ENCODE measurements around the gene PGD. TPM values are rescaled to one million over a fixed set of nuclear protein-coding genes. Genes with fewer than 3 reads are reported as not detected.

Gene PGD
- total RNA-seq, 1 donor = 142 TPM

DNA sequence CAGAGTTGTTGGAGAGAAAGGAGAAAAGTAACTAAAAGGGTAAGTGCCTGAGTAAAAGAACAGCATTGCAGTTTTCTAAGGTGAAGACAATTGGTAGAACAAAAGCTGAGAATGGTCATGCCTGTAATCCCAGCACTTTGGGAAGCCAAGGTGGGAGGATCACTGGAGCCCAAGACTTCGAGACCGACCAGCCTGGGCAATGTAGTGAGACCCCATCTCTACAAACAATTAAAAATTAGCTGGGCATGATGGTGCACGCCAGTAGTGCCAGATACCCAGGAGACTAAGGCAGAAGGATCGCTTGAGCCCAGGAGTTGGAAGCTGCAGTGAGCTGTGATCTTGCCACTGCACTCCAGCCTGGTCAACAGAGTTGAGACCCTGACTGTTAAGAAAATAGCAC is 15.2 kb upstream of the PGD start:
- peaks cover 27% of the 10 kb centered on the region for H3K4me1 ChIP-seq (ENCODE audit: insufficient read depth, low read length)
- H3K4me3 ChIP-seq (ENCODE audit: insufficient read depth, low read length) = no peak overlapping the region
- no peaks in the 10 kb centered on the region for H3K27me3 ChIP-seq (ENCODE audit: insufficient read depth, low read length)
- H3K36me3 ChIP-seq (ENCODE audit: insufficient read depth, low read length) = peaks cover under 1% of the 10 kb centered on the region
- no peaks in the 10 kb centered on the region for H4K20me1 ChIP-seq (ENCODE audit: insufficient read depth, low read length)
- H2AFZ ChIP-seq (ENCODE audit: low read length) = no peak overlapping the region
- no peak overlapping the region for H3K4me2 ChIP-seq (ENCODE audit: insufficient read depth, low read length)
- no peak for DNase-seq (ENCODE audit: insufficient read length, low spot score, missing footprints)
- H3K27ac ChIP-seq (ENCODE audit: low read depth, low read length) = no peak overlapping the region
- TF ChIP-seq, protein P1, sequence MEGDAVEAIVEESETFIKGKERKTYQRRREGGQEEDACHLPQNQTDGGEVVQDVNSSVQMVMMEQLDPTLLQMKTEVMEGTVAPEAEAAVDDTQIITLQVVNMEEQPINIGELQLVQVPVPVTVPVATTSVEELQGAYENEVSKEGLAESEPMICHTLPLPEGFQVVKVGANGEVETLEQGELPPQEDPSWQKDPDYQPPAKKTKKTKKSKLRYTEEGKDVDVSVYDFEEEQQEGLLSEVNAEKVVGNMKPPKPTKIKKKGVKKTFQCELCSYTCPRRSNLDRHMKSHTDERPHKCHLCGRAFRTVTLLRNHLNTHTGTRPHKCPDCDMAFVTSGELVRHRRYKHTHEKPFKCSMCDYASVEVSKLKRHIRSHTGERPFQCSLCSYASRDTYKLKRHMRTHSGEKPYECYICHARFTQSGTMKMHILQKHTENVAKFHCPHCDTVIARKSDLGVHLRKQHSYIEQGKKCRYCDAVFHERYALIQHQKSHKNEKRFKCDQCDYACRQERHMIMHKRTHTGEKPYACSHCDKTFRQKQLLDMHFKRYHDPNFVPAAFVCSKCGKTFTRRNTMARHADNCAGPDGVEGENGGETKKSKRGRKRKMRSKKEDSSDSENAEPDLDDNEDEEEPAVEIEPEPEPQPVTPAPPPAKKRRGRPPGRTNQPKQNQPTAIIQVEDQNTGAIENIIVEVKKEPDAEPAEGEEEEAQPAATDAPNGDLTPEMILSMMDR (IDR thresholded peaks at IDR 0.05; ENCODE audit: extremely low read depth, low read depth, low read length) = no peak
- no peaks in the 10 kb centered on the region for H3K79me2 ChIP-seq (ENCODE audit: insufficient read depth, low read length)
- H3K9me3 ChIP-seq (ENCODE audit: low read depth, low read length) = no peaks in the 10 kb centered on the region

DNA sequence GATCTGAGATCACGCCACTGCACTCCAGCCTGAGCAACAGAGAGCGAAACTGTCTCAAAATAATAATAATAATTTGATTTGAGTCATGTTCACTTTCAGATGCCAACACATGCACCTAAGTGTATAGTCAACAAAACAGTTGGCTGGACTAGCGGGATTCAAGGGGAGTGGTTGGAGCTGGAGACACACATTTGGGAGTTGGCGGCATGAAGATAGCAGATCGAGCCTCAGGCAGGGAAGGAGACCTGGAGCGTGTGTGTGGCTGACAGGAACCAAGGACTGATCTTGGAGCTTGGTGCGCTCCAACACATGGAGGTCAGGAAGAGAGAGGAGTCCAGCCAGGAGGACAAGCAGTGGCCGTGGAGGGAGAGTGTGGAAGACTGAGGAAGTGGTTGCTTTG is 14.6 kb upstream of the PGD start:
- Histone ChIP-seq H2AFZ (ENCODE audit: low read length) (no peak overlapping the region), H3K27me3 (ENCODE audit: insufficient read depth, low read length) (no peaks in the 10 kb centered on the region), H4K20me1 (ENCODE audit: insufficient read depth, low read length) (no peaks in the 10 kb centered on the region), H3K79me2 (ENCODE audit: insufficient read depth, low read length) (no peaks in the 10 kb centered on the region), H3K27ac (ENCODE audit: low read depth, low read length) (no peak overlapping the region), H3K4me2 (ENCODE audit: insufficient read depth, low read length) (no peak overlapping the region), H3K4me3 (ENCODE audit: insufficient read depth, low read length) (no peak overlapping the region), H3K4me1 (ENCODE audit: insufficient read depth, low read length) (peaks cover 27% of the 10 kb centered on the region), H3K36me3 (ENCODE audit: insufficient read depth, low read length) (no peaks in the 10 kb centered on the region), H3K9me3 (ENCODE audit: low read depth, low read length) (no peaks in the 10 kb centered on the region)
- DNase-seq (ENCODE audit: insufficient read length, low spot score, missing footprints) = no peak
- TF ChIP-seq, protein P1 (IDR thresholded peaks at IDR 0.05; ENCODE audit: extremely low read depth, low read depth, low read length) = no peak

- DNase-seq (ENCODE audit: insufficient read length, low spot score, missing footprints) = no peak
- TF ChIP-seq, protein P1 (IDR thresholded peaks at IDR 0.05; ENCODE audit: extremely low read depth, low read depth, low read length) = no peak
- Histone ChIP-seq H3K4me3 (ENCODE audit: insufficient read depth, low read length) (peak overlapping the region; percentile 52), H3K9me3 (ENCODE audit: low read depth, low read length) (no peaks in the 10 kb centered on the region), H3K4me2 (ENCODE audit: insufficient read depth, low read length) (peak overlapping the region; percentile 81), H3K27me3 (ENCODE audit: insufficient read depth, low read length) (no peaks in the 10 kb centered on the region), H3K36me3 (ENCODE audit: insufficient read depth, low read length) (no peaks in the 10 kb centered on the region), H3K79me2 (ENCODE audit: insufficient read depth, low read length) (no peaks in the 10 kb centered on the region), H3K4me1 (ENCODE audit: insufficient read depth, low read length) (peaks cover 16% of the 10 kb centered on the region), H3K27ac (ENCODE audit: low read depth, low read length) (peak overlapping the region; percentile 90), H2AFZ (ENCODE audit: low read length) (peak overlapping the region; percentile 49), H4K20me1 (ENCODE audit: insufficient read depth, low read length) (no peaks in the 10 kb centered on the region)
Measured at GRCh38 chr1:10386761-10387676, 11.8 kb upstream of the PGD start.

DNA sequence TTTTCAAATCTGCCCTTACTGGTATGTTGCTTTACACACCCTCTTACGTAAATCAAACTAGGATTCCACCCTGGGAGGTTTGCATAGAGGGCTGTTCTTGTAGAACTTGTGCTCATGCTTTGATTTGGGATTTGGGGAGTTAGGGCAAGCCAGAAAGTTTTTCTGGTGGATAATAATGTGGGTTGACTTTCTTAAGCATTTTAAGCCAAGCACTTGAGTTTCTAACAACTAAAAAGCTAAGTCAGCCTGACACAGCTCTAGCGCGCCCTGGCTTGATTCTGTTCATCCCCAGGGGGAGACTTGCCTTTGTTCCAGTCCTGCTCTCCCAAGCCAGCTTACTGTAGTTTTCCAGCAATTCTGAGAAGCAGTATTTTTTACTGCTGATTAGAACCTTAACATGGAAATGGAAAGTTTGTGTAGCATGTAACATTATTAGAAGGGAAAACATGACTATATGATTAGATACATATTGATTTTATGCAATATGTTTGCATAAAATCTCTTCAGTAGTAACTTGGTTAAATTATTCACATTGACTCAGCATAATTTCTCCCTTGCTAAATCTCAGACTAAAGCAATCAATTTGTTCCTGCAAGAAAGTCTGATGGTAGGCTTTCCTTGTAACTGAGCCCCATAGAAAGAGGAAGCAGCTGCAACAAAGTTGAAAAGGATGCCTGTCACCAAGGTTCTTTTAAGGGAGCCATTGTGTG is 11.0 kb upstream of the PGD start:
- Histone ChIP-seq H3K4me3 (ENCODE audit: insufficient read depth, low read length) (peak overlapping the region; percentile 52), H3K79me2 (ENCODE audit: insufficient read depth, low read length) (no peaks in the 10 kb centered on the region), H3K4me2 (ENCODE audit: insufficient read depth, low read length) (peak overlapping the region; percentile 81), H3K36me3 (ENCODE audit: insufficient read depth, low read length) (no peaks in the 10 kb centered on the region), H2AFZ (ENCODE audit: low read length) (peak overlapping the region; percentile 49), H3K27ac (ENCODE audit: low read depth, low read length) (peak overlapping the region; percentile 90), H3K9me3 (ENCODE audit: low read depth, low read length) (no peaks in the 10 kb centered on the region), H3K4me1 (ENCODE audit: insufficient read depth, low read length) (peaks cover 16% of the 10 kb centered on the region), H4K20me1 (ENCODE audit: insufficient read depth, low read length) (no peaks in the 10 kb centered on the region), H3K27me3 (ENCODE audit: insufficient read depth, low read length) (no peaks in the 10 kb centered on the region)
- peak; percentile 89 for DNase-seq (ENCODE audit: insufficient read length, low spot score, missing footprints)
- TF ChIP-seq, protein P1 (IDR thresholded peaks at IDR 0.05; ENCODE audit: extremely low read depth, low read depth, low read length) = no peak

Measured in osteoblast (primary cell).